Spleen (tissue), 7 donors: Measurements from ENCODE around the gene CHCHD3.

Experiments used
- CTCF ChIP-seq, 11 experiments: fragments of 200-600 bp in 7 of 11; fragments of 450-650 bp in 4 of 11; sonication (generic) in 4 of 11; IDR thresholded peaks in 8 of 11; conservative IDR thresholded peaks in 3 of 11; 1 replicate in 7 of 11; 2 replicates in 4 of 11; pipeline versions ENCODE4 v1.4.0 to v1.8.0; 2016 to 2021; ENCODE audit warnings: antibody characterized with exemption in 11 of 11, inconsistent platforms in 4 of 11, mild to moderate bottlenecking in 1 of 11
- POLR2AphosphoS5 ChIP-seq, 3 donors: sonication (generic); formaldehyde crosslinking; IDR thresholded peaks; one replicate each; pipeline ENCODE4 v1.5.1; 2017; ENCODE audit warnings: antibody characterized with exemption in 3 of 3
- donor health status: DM: no; HTN: no; CAD: no; lungs with moderate emphysema.
- donor health status: DM: no; HTN: no; CAD: no.
- donor health status: DM: no; HTN: no; CAD: no.

- TF ChIP-seq CTCF (IDR thresholded peaks at IDR 0.05 in 8 of 11, conservative IDR thresholded peaks at IDR 0.05 in 3 of 11) (no peak), POLR2AphosphoS5 (IDR thresholded peaks at IDR 0.05) (no peak)
Measured at GRCh38 chr7:132942701-132943100, 139.2 kb downstream of the CHCHD3 start.
